ENCODE data around the gene TMEM51.
A peak's percentile ranks its signal among the peaks of the same experiment; 100 is the strongest.

TMEM51 gene

GRCh38 chr1:15249081-15249480 lies 95.5 kb downstream of the TMEM51 start:
- DNase-seq = peak; percentile 52 to 84 (median 57)

DNA sequence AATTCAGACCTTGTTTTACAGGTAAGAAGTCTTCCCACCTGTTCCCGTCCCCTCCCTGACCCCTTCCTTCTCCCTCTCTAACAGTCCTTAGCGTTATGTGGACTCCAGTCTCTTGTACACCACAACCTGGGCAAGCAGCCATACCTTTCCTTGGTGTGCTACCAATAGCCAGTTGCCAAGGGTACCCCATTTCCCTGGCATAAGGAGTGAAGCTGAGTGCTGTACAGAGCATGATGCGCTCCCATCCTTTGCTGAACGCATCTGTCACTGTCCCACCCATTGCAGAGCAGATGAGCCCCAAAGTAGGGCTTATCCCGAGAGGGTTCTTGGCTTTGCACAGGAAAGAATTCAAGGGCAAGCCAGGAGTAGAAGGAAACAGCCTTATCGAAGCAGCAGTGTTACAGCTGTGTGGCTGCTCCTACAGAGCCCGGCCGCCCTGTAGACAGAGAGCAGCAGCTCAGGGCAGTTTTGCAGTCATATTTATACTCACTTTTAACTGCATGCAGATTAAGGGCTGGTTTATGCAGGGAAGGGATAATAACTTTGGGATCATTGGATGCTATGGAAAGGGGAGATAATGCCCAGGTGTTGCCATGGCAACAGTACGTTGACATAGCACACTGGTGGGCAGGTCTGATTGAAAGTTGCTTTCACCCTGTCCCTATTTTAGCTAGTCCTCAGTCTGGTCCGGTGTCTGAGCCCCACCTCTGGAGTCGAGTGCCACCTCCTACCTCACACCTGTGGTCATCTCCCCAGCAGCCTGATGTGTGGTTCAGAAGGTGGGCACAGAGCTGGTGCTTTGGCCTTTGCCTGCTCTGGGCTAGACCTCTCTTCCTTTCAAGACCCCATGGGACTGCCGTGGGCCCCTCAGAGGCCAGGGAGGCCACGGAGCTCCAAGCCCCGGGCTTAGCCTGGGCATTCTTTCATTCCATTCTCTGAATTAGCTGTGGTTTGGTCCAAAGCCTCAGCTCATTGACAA lies 98.6 kb downstream of the TMEM51 start:
- no peak for DNase-seq

- DNase-seq = no peak
Measured at GRCh38 chr1:15254559-15254958, 101.0 kb downstream of the TMEM51 start.

DNA sequence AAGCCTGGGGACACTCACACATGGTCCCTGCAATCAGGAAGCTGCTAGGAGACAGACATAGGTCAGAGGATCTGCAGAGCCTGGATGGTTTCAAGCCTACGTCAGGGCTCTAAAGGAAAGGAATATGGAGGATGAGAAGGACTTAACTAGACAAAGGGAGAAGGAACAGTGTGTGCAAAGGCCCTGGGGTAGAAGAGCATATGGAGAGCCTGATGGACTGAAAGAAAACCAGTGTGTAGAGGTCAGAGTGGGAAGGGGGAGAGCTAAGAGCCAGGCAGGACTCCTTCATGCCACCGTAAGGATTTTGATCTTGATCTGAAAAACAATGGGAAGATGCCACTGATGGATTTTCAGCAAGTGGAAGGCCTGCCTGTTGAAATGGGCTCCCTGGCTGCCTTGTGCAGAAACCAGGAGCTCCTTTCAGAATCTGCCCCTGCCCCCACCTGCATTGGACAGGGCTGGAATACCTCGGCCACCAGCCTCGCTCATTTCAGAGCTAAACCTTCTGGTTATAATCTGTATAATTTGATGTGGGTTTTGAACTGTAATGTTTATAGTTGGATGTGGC lies 102.1 kb downstream of the TMEM51 start:
- DNase-seq = no peak

GRCh38 chr1:15256584-15256983 lies 103.0 kb downstream of the TMEM51 start:
- DNase-seq = no peak

DNA sequence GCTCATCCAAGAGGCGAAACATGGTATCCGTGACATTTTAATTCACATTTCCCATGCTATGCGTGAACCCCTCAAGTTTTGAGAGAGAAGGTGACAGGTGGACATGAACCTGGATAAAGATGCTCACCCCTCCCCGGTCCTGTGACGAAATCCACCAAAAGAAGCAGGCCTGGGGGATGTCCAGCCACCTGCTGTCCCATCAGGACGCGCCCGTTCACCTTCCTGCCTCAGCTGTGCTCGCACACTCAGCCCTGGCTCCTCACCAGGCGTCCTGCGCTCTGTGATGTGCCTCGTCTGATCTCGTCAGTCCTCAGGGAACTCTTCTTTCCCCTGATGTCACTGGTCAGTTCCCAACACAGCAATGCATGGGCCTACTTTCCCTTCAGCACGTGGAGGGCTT lies 103.8 kb downstream of the TMEM51 start:
- no peak for DNase-seq

DNA sequence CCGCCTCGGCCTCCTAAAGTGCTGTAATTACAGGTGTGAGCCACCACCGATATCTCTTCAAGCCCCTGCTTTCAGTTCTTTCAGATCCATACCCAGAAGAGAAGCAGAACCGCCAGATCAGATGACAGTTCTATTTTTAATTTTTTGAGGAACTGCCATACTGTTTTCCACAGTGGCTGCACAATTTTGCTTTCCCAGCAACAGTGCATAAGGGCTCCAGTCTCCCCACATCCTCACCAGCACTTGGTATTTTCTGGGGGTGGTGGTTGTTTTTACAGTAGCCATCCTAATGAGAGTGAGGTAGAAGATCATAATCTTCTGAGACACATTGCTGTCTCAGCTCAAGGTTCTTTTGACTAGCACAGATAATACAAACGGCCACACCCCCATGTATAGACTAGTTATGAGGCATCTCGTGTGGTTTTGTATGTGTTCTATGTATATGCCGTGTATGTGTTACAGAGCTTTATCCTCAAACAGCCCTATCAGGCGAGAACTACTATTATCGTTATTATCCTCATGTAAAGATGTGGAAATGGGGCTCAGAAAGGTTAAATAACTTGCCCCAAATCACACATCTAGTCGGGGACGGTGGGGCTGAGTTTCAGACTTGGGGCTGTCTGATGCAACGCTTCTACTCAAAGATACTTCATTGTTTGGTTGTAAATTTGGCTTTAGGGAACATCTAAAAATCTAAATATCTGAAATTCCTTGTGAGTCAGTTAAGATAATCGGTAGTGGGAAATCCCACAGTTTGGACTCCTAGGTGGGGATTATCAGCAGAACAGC lies 105.5 kb downstream of the TMEM51 start:
- peak; percentile 60 to 72 (median 66) for DNase-seq

- no peak for DNase-seq
Measured at GRCh38 chr1:15259622-15260007, 106.1 kb downstream of the TMEM51 start.

DNA sequence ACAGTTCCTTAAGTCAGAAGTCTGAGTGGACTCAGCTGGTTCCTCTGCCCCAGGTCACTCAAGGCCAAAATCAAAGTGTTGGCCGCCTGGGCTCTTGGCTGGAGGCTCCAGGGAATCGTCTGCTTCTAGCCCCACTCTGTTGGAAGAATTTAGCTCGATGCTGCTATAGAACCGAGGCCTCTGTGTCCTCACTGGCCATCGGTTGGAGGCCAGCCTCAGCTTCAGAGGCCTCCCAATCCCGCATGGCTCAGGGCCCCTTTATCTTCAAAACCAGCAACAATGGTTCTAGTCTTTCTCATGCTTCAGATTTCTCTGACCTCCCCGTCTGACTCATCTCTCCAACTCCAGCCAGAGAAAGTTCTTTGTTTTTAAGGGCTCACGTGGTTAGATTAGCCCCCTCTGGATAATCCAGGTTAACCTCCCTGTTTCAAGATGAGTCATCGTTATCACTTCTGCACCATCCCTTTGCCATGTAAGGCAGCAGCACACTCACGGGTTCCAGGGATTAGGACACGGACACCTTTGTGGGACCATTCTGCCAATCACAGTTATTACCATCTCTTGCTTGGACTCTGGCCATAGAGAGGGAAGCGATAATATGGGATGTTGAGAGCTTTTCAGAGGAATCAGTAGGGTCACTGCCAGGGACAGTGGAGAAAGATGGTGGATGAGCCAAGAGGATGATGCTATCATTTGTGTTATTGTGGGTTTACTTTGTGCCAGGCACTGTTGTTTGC lies 107.0 kb downstream of the TMEM51 start:
- peak; percentile 43 to 56 (median 56) for DNase-seq

DNA sequence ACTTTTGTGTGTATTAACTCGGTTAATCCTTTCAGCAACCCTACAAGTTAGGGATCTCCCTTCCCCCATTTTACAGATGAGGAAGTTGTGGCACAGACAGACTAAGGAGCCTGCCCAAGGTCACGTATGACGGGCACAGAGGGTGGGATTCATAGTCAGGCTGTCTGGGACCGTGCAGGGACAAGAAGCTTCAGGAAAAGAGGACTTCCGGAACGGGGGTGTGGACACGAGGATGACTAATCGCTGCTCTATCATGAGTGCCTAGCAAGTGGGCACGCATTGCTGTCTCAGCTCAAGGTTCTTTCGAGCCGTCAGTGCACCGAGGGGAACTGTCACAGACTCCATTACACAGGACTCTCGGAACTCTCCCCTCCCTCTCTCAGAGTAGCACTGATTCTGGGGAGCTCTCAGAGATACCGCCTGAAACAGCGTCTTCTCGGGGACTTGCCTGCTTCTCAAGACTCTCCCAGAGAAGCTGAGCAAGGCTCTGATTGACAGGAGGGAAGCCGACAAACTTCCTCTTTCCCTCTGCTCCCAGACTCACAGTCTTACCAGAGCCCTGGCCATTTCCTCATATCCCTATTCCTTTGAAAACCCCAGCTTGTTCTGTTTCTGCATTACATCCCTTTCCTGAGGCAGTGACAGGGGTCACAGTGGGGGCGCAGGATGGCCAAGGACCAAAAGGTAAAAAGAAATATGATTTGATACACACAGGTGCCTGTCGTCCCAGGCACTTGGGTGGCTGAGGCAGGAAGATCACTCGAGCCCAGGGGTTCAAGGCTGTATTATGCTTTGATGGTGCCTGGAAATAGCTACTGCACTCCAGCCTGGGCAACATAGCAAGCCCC lies 107.8 kb downstream of the TMEM51 start:
- DNase-seq = peak; percentile 93 to 98 (median 96)

DNA sequence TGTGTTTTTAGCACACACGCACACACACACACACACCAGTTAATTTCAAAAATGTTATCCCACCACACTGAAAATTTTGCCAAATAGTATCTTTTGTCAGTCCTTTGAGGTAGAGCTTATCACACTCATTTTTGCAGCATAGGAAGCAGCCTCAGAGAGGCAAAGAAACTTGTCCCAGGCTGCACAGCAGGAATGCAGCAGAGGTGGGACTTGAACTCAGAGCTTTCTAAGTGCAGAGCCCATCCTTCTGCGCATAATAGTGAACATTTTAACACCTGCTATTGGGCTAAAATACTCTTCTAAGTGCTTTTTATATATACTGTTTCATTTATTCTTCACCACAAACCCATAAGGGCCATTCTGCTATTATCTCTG lies 108.4 kb downstream of the TMEM51 start:
- DNase-seq = no peak

DNA sequence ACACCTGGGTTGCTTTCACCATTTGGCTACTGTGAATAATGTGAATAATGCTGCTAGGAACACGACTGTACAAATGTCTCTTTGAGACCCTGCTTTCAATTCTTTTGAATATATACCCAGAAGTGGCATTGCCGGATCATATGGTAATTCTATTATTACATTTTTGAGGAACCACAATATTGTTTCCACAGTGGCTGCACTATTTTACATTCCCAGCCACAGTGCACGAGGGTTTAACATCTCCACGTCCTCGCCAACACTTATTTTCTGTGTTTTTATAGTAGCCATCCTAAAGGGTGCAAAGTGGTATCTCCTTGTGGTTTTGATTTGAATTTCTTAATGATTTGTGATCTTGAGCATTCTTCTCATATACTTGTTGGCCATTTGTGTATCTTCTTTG lies 109.2 kb downstream of the TMEM51 start:
- DNase-seq = no peak

GRCh38 chr1:15264769-15265168 lies 111.2 kb downstream of the TMEM51 start:
- DNase-seq = no peak

Data from suppressor macrophage treated with lipopolysaccharide for 1 hour (primary cell).